Neural cell (in vitro differentiated cells): Measurements from ENCODE around the gene MAD1L1. TPM values are rescaled to one million over a fixed set of nuclear protein-coding genes. Genes with fewer than 3 reads are reported as not detected.

ENCODE experiments used
- H2AFZ ChIP-seq: fragments of 200-600, 300-800 bp; sonication (generic), shearing (Covaris generic); 2 replicates; pipeline ENCODE4 v1.6.0; 2014; ENCODE audit warnings: low read depth, mild to moderate bottlenecking, antibody characterized with exemption, low read length, moderate library complexity
- H3F3A ChIP-seq: fragments of 200-600 bp; shearing (Covaris generic); 2 replicates; pipeline ENCODE4 v1.6.1; 2016; ENCODE audit warnings: mild to moderate bottlenecking, moderate library complexity, mixed read lengths, antibody characterized with exemption, low read length; ENCODE audit not compliant: insufficient read depth, poor library complexity, severe bottlenecking
- H3K27ac ChIP-seq: fragments of 200-600, 300-800 bp; sonication (generic), shearing (Covaris generic); 2 replicates; pipeline ENCODE4 v1.5.1; 2014; ENCODE audit warnings: mild to moderate bottlenecking, low read length, moderate library complexity
- H3K27me3 ChIP-seq: fragments of 300-800, 200-600 bp; sonication (generic), shearing (Covaris generic); 2 replicates; pipeline ENCODE4 v1.6.0; 2014; ENCODE audit warnings: mild to moderate bottlenecking, low read depth, low read length, moderate library complexity; ENCODE audit not compliant: insufficient read depth
- H3K36me3 ChIP-seq: fragments of 300-800, 200-600 bp; sonication (generic), shearing (Covaris generic); 2 replicates; pipeline ENCODE4 v1.5.1; 2014; ENCODE audit warnings: mild to moderate bottlenecking, antibody characterized with exemption, low read length, moderate library complexity; ENCODE audit not compliant: insufficient read depth
- H3K4me2 ChIP-seq: fragments of 300-800, 200-600 bp; sonication (generic), shearing (Covaris generic); 2 replicates; pipeline ENCODE4 v1.6.0; 2014; ENCODE audit warnings: mild to moderate bottlenecking, low read length
- H3K4me3 ChIP-seq: fragments of 300-800, 200-600 bp; sonication (generic), shearing (Covaris generic); 2 replicates; pipeline ENCODE4 v1.5.1; 2014; ENCODE audit warnings: mild to moderate bottlenecking, low read length, moderate library complexity
- H3K79me2 ChIP-seq: fragments of 200-600 bp; shearing (Covaris generic); replicated peaks from 2 replicates; pipeline ENCODE4 v1.6.0; 2014; ENCODE audit warnings: mild to moderate bottlenecking, low read length, moderate library complexity; ENCODE audit not compliant: insufficient read depth
- H3K9ac ChIP-seq: fragments of 300-800, 200-600 bp; sonication (generic), shearing (Covaris generic); 2 replicates; pipeline ENCODE4 v1.6.1; 2016; ENCODE audit warnings: mild to moderate bottlenecking, low read length, mixed read lengths
- H3K9me2 ChIP-seq: fragments of 200-600 bp; shearing (Covaris generic); 2 replicates; pipeline ENCODE4 v1.6.1; 2016; ENCODE audit warnings: mild to moderate bottlenecking, low read length, mixed read lengths; ENCODE audit not compliant: insufficient read depth
- H3K9me3 ChIP-seq: fragments of 200-600, 300-800 bp; sonication (generic), shearing (Covaris generic); 2 replicates; pipeline ENCODE4 v1.6.1; 2016; ENCODE audit warnings: mild to moderate bottlenecking, mixed run types, low read length, moderate library complexity, mixed read lengths
- H4K20me1 ChIP-seq: fragments of 200-600 bp; shearing (Covaris generic); 2 replicates; pipeline ENCODE4 v1.6.1; 2016; ENCODE audit warnings: mild to moderate bottlenecking, mixed run types; ENCODE audit not compliant: insufficient read depth
- CTCF ChIP-seq: fragments of 450-650 bp; IDR thresholded peaks from 2 replicates; pipeline ENCODE4 v1.5.1; 2014; ENCODE audit warnings: antibody characterized with exemption, mild to moderate bottlenecking, moderate library complexity; ENCODE audit not compliant: poor library complexity, severe bottlenecking
- EP300 ChIP-seq: fragments of 450-650 bp; conservative IDR thresholded peaks from 2 replicates; pipeline ENCODE4 v1.6.1; 2014; ENCODE audit warnings: antibody characterized with exemption, mild to moderate bottlenecking, moderate library complexity; ENCODE audit not compliant: poor library complexity, severe bottlenecking
- EZH2 ChIP-seq: fragments of 200-600, 300-800 bp; shearing (Covaris generic), sonication (generic); IDR thresholded peaks from 2 replicates; pipeline ENCODE4 v1.6.1; 2014; ENCODE audit warnings: antibody characterized with exemption, low read length, borderline replicate concordance, mild to moderate bottlenecking; ENCODE audit not compliant: insufficient read depth, poor library complexity, severe bottlenecking
- MXI1 ChIP-seq: fragments of 450-650 bp; conservative IDR thresholded peaks from 2 replicates; pipeline ENCODE4 v1.6.1; 2014; ENCODE audit warnings: antibody characterized with exemption, mild to moderate bottlenecking; ENCODE audit not compliant: poor library complexity, severe bottlenecking
- POLR2AphosphoS5 ChIP-seq: IDR thresholded peaks from 2 replicates; pipeline ENCODE4 v1.6.1; 2012
- RAD21 ChIP-seq: fragments of 450-650 bp; conservative IDR thresholded peaks from 2 replicates; pipeline ENCODE4 v1.6.1; 2014; ENCODE audit warnings: antibody characterized with exemption, mild to moderate bottlenecking, moderate library complexity
- REST ChIP-seq: IDR thresholded peaks from 2 replicates; pipeline ENCODE4 v1.6.1; 2012; ENCODE audit warnings: borderline replicate concordance
- SMC3 ChIP-seq: fragments of 450-650 bp; conservative IDR thresholded peaks from 2 replicates; pipeline ENCODE4 v1.6.1; 2014; ENCODE audit warnings: antibody characterized with exemption, mild to moderate bottlenecking, moderate library complexity; ENCODE audit not compliant: poor library complexity
- TAF1 ChIP-seq: IDR thresholded peaks from 2 replicates; pipeline ENCODE4 v1.6.1; 2012; ENCODE audit warnings: low read depth
- polyA plus RNA-seq: library from polyadenylated mRNA; depleted of rRNA; stranded (reverse); fragments of >200 nt; gene quantifications from 2 replicates; pipeline ENCODE4 v1.2.3, GENCODE V29; 2014

MAD1L1 gene
- polyA plus RNA-seq, 1 donor from 2014 or later = 31.4 TPM

GRCh38 chr7:1974290-1975101, 258.2 kb downstream of the MAD1L1 start:
- Histone ChIP-seq H3K27me3 (no peaks in the 10 kb centered on the region), H3K9me3 (no peaks in the 10 kb centered on the region), H4K20me1 (no peaks in the 10 kb centered on the region), H3K9ac (no peak overlapping the region), H3K36me3 (no peaks in the 10 kb centered on the region), H2AFZ (no peak overlapping the region), H3K4me2 (no peak overlapping the region), H3K9me2 (no peaks in the 10 kb centered on the region), H3K4me3 (no peak overlapping the region), H3F3A (no peaks in the 10 kb centered on the region), H3K27ac (no peak overlapping the region), H3K79me2 (no peaks in the 10 kb centered on the region)
- TF ChIP-seq RAD21 (no peak), EZH2 (no peak), MXI1 (no peak), POLR2AphosphoS5 (no peak), CTCF (no peak), EP300 (no peak), TAF1 (no peak), REST (no peak), SMC3 (no peak)

- Histone ChIP-seq H3K27ac (no peak overlapping the region), H3K36me3 (no peaks in the 10 kb centered on the region), H3K4me3 (no peak overlapping the region), H2AFZ (no peak overlapping the region), H3K27me3 (no peaks in the 10 kb centered on the region), H3K79me2 (no peaks in the 10 kb centered on the region), H4K20me1 (no peaks in the 10 kb centered on the region), H3K9me2 (no peaks in the 10 kb centered on the region), H3K4me2 (no peak overlapping the region), H3K9me3 (no peaks in the 10 kb centered on the region), H3K9ac (no peak overlapping the region), H3F3A (no peaks in the 10 kb centered on the region)
- TF ChIP-seq SMC3 = no peak
- no peak for TF ChIP-seq EZH2
- no peak for TF ChIP-seq CTCF
- no peak for TF ChIP-seq TAF1
- TF ChIP-seq RAD21 = no peak
- no peak for TF ChIP-seq MXI1
- no peak for TF ChIP-seq REST
- no peak for TF ChIP-seq POLR2AphosphoS5
- no peak for TF ChIP-seq EP300
These were observed 259.2 kb downstream of the MAD1L1 start for GRCh38 chr7:1973321-1974251.
